Limb (tissue), 2 donors: ENCODE measurements around the gene MGLL.

Experiments
- DNase-seq, 2 donors: peaks; one replicate each; pipeline ENCODE4 v3.0.0-alpha.2; 2016; ENCODE audit errors: extremely low spot score in 2 of 2

MGLL gene

GRCh38 chr3:127726894-127727293 is 95.4 kb downstream of the MGLL start:
- DNase-seq: no peak

GRCh38 chr3:127723011-127723567 is 99.2 kb downstream of the MGLL start:
- no peak for DNase-seq

- DNase-seq: no peak
These were observed 100.1 kb downstream of the MGLL start for GRCh38 chr3:127722091-127722784.

GRCh38 chr3:127720985-127721935 is 101.1 kb downstream of the MGLL start:
- no peak for DNase-seq

GRCh38 chr3:127720161-127720823 is 102.0 kb downstream of the MGLL start:
- DNase-seq: no peak

GRCh38 chr3:127719369-127719768 is 102.9 kb downstream of the MGLL start:
- DNase-seq: no peak

GRCh38 chr3:127718916-127719290 is 103.4 kb downstream of the MGLL start:
- no peak for DNase-seq

GRCh38 chr3:127718245-127718915 is 103.9 kb downstream of the MGLL start:
- no peak for DNase-seq

- DNase-seq: no peak
These were observed 104.7 kb downstream of the MGLL start for GRCh38 chr3:127717357-127718244.

GRCh38 chr3:127716384-127716783 is 105.9 kb downstream of the MGLL start:
- DNase-seq: no peak

- DNase-seq: no peak
These were observed 106.8 kb downstream of the MGLL start for GRCh38 chr3:127715532-127715931.

GRCh38 chr3:127714866-127715265 is 107.4 kb downstream of the MGLL start:
- DNase-seq: no peak

- no peak for DNase-seq
These were observed 108.2 kb downstream of the MGLL start for GRCh38 chr3:127714125-127714571.

GRCh38 chr3:127712881-127713771 is 109.2 kb downstream of the MGLL start:
- no peak for DNase-seq

GRCh38 chr3:127712461-127712860 is 109.9 kb downstream of the MGLL start:
- DNase-seq: no peak

- DNase-seq: no peak
These were observed 110.4 kb downstream of the MGLL start for GRCh38 chr3:127711896-127712295.

GRCh38 chr3:127711021-127711695 is 111.2 kb downstream of the MGLL start:
- DNase-seq: no peak

- DNase-seq: no peak
These were observed 112.0 kb downstream of the MGLL start for GRCh38 chr3:127710155-127710941.
